Skin of body (tissue), 2 donors: ENCODE measurements around the gene DCXR. TPM values are rescaled to one million over a fixed set of nuclear protein-coding genes. Genes with fewer than 3 reads are reported as not detected.
"Not testable (repeated sequence)": the region's sequence is repeated elsewhere in the genome, so short reads cannot be mapped to it uniquely, and the experiment has no call there.

Experiments used
- DNase-seq: peaks from one replicate; lab custom pipeline; 2025; lab: John Stamatoyannopoulos, UW
- total RNA-seq: library from RNA; depleted of rRNA; stranded (reverse); fragments of >200 nt; gene quantifications from one replicate; pipeline ENCODE4 v1.2.3, GENCODE V29; 2014

The DCXR gene
- total RNA-seq, 1 donor from 2014 or later, result 33.4 TPM

DNA sequence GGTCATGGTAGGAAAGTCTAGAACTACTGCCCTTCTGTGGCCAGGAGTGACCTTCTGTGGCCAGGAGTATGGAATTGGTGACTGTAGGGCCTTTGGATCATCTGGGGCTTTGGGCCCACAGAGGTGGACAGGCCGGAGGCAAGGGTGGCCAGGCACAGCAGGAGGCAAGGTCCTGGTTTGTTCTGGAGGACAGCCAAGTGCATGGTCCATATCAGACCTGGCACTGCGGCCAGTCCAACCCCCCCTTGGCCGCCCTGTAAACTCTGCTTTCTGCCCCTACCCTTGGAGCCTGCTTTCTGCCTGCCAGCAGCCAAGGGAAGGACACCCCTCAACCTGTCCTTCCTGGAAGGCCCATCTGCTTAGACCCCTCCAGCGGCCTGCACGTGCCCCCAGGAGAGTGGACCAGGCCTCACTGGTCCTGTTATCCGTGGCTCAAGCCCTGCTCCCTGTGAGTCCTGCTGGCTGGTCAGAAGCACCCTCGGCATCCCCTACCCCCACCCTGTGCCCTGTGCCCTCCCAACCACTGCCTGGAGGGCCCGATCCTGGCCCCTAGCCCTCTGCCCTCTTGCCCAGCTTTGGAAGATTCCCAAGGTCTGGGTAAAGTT is 2.3 kb upstream of the DCXR start:
- no peak for DNase-seq

DNA sequence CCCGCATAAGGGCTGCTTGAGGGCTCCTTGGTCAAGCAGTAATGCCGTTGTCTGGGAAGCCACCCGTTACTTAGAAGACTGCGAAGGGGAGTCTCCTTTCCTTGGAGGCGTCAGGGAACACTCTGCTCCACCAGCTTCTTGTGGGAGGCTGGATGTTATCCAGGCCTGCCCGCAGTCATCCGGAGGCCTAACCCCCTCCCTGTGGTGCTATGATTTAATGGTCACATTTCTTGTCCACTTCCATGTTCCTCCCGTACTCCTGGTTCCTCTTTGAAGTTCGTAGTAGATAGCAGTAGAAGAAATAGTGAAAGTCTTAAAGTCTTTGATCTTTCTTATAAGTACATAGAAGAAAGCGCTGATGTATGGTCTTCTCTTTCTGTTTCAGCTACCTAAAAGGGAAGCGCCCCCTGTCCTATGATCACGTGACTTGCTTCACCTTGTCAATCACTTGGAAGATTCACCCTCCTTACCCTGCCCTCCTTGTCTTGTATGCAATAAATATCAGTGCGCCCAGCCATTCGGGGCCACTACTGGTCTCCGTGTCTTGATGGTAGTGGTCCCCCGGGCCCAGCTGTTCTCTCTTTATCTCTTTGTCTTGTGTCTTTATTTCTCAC is 1.4 kb upstream of the DCXR start:
- DNase-seq, result not testable (repeated sequence)

DNA sequence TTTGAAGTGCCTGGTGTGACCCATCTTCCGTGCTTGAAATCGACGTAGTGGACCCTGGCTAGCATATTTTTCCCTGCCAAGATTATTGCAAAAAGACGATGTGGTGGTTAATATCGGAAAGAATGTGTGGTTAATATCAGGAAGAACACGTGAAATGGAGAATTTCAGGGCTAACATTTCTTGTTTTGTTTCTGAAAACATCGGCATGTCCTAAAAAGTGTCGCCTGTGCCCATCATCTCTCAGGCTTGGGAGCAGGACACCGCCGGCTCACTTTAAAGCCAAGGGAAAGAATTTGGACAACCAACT is 345 bp upstream of the DCXR start:
- peak; percentile 69 for DNase-seq

DNA sequence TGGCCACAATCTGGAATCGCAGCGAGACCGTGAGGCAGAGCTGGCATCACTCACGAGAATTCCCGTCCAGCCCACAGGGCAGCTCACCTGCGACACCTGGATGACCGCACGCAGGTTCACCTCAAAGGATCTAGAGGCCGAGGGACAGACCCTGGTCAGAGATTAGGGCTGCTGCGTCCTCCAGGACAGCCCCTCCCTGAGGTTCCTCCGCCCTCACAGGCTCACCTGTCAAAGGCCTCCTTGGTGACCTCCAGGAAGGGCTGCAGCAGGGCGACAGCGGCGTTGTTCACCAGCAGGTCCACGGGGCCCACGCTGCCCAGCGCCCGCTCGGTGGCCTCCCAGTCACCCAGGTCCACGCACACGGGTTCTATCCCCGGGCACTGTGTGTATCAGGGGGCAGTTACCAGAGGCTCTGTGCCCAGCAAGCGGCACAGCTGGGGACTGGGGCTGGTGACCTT is 834 bp downstream of the DCXR start:
- DNase-seq, result no peak

DNA sequence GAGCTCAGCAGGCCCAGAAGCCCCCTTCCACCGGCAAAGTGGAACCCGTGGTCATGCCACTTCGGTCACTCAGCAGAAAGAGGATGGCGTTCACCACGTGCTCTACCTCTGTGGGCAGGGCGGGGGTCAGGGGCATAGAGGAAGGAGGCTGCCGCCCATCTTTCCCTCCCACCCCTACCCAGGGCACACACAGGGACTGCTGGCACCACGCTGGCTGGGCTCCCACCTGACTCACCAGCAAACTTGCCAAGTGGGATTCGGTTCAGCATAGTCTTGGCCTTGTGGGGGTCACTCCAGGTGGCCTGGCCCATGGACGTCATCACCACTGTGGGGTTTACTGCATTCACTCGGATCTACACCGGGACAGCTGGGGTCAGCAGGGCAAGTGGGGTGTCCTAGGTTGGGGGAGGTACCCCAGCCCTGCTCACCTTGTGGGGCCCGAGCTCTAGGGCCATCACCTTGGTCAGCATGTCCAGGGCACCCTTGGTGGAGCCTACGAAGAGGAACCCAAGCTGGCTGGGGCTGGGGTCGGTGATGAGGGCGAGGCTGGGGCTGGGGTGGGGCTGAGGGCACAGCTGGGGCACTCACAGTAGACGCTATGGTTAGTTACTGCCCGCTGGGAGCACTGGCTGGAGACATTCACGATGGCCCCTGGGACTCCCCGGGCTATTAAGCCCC is 1.4 kb downstream of the DCXR start:
- DNase-seq, result no peak

DNA sequence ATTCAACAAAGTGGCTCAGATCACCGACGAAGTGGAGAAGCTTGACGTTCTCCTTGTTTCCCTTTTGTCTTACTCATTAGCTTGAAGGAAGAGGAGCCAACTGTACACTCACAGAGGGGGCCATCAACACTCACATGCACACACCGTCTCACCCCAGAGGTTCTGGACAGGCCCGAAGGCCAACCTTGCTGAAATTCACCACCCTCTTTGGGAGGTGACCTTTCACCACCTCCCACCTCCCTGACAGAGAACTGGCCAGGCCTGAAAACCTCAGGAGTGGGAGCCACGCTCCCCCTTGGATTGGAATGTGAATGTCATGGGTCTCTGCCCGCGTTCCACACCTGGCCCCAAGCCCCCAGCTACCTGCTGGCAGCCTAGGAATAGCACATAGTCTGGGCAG is 2.0 kb downstream of the DCXR start:
- no peak for DNase-seq

DNA sequence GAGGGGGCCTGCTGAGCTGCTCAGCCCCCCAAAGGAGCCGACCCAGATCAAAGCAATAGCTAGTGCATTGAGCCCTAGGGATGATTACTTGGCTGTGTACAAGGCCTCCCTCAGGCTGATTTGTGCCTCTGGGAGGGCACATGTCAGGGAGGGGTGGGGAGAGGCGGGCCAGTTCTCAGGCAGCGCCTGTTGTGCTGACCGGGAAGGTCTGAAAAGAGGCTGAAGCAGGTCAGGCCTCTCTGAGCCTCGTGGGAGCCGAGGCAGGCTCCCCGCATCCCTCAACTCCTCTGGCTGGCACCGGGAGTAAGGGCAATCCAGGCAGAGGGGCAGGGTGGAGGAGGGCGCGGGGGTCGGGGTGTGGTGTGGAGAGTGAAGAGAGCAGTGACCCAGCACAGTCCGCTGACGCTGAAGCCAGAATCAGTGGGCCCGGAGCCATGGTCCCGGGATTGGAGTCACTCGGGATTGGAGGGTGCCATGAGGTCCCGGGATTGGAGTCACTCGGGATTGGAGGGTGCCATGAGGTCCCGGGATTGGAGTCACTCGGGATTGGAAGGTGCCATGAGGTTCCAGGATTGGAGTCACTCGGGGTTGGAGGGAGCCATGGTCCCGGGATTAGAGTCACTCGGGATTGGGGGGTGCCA is 3.0 kb downstream of the DCXR start:
- DNase-seq, result no peak

DNA sequence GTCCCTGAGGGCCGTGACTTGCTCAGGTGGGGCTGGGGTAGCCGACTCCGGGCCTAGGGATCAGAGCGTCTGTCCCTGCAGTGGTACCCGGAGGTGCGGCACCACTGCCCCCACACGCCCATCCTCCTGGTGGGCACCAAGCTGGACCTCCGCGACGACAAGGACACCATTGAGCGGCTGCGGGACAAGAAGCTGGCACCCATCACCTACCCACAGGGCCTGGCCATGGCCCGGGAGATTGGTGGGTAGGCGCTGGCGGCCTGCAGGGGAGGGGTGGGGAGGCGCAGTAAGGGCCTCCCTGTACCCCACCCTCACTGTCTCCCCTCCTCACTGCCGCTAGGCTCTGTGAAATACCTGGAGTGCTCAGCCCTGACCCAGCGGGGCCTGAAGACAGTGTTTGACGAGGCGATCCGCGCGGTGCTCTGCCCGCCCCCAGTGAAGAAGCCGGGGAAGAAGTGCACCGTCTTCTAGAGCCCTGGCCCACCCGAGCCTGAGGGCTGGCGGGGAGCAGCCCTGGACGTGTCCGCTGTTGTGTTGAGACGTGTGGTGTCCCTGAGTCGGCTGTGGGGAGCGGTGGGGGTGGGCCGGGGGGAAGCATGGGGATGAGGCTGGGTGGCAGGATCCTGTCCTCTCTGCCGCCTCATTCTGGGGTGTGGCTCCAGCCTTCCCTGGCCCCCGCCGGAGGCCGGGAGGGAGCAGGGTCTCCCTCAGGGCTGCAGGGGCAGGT is 4.0 kb downstream of the DCXR start:
- DNase-seq, result no peak

DNA sequence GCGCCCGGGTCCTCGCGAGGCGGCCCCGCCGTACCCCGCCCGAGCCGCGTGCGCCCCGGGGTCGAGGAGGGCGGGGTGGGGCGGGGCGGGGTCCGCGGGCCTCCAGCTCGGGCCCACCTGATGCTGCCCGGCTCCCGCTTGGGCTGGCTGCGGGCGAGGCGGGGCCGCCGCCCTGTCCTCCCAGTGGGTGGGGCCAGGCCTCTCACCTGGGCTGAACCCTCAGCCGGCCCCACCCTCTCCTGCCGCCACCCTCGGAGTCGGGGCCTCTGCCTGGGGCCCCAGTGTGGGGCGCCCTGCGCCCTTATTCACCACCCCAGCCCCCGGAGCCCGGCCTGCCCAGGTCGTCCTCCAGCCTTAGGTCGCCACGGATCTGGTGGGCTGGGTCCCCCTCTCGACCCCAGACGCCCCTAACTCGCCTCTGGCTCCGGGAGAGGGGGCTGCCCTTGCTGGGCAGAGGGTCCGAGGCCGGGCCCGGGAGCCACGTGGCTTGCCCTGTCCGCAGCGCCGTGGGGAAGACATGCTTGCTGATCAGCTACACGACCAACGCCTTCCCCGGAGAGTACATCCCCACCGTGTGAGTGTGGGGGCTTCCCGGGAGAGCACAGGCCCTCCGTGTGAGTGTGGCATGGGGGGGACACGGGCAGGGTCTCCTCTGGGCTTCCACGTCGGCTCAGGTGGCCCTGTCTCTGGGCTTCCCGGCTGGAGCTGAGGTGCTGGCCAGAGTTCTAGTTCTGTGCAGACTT is 5.4 kb downstream of the DCXR start:
- no peak for DNase-seq

DNA sequence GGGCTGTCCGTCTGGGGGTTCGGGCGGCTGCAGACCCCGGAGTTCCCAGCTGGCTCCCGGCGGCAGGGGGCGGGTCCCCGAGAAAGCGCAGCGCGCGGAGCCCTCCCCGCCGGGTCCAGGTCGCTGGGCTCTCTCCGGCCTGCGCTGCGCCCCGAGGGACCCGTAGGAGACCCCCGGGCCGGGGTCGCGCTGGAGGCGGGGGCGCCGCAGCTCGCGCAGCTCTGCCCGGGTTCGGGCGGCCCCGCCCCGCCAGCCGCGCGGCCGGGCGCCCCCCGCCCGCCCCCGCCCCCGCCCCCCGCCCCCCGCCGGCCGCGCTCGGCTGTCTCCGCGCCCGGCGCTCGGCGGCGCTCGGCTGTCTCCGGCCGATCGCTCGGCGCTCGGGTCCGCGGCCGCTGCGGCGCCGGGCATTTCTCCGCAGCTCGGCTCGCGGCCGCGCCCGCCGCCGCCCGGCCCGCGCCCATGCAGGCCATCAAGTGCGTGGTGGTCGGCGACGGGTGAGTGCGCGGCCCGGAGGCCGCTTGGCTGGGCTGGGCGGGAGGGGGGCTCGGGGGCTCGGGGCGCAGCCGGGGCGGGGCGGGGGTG is 6.1 kb downstream of the DCXR start, which contains the start of gene RAC3:
TSS of gene RAC3 (plus strand) at position 376 of the 582 bp plus-strand sequence. CDS start at position 460, 84 bp downstream.
- no peak for DNase-seq

DNA sequence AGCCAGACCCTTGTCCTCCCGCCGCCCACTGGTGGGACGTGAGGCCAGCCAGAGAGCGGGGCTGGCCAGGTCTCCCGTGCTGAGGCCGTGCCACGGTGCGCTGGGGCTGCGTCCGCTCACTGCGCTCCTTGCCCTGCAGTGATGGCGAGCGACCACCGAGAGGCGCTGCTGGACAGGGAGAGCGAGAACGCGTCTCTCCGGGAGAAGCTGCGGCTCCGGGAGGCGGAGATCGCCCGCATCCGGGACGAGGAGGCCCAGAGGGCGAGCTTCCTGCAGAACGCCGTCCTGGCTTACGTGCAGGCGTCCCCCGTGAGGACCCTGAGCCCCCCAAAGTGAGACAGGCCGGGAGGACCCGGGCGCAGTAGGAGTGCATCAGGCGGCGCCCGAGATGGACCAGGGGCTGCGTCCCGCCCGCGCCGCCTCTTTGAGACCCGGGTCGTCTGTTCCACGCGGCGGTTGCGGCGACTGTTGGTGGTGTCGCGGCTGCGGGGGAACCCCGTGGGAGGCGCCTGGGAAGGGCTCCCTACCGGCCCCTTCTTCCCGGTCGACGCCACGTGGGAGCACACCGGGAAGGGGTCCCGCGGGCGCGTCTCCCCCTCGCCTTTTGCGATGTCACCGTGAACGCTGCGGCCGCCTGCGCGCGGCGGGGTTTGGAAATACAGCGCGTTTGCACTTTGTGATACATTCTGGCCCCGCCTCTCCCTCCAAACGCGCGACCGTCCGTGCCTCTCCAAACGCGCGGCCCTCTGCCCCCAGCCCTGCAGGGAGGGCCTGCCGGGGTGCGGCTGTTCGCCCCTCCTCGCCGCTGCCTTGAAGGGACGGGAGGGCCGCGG is 6.8 kb downstream of the DCXR start:
- DNase-seq, result peak; percentile 77

DNA sequence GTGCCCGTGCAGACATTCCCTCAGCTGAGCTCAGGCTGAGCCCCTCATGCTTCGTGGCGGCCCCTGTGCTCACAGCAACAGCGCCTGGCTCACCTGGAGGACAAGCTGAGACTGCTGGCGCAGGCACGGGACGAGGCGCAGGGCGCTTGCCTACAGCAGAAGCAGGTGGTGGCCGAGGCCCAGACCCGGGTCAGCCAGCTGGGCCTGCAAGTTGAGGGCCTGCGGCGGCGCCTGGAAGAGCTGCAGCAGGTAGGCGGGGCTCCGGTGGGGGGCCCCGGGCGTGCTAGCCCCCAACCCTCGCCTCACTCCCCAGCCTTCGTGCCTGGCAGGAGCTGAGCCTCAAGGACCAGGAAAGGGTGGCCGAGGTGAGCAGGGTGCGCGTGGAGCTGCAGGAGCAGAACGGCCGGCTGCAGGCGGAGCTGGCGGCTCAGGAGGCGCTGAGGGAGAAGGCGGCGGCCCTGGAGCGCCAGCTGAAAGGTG is 7.5 kb downstream of the DCXR start:
- DNase-seq, result no peak

DNA sequence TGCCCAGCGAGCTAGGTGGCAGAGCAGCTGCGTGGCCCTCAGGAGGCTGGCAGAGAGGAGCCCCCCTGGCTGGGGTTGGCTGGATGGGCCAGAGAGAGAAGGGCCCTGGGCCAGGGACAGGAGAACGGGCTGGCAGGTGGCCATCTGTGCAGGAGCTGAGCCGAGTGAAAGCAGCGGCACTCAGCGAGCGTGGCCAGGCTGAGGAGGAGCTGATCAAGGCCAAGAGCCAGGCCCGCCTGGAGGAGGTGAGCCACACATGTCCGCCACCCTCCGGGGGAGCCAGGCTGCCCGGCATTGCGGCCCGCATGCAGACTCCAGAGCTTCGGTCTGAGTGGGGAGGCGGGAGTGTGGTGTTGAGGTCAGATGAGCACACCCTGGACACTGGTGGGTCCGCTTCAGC is 8.1 kb downstream of the DCXR start:
- DNase-seq, result no peak

DNA sequence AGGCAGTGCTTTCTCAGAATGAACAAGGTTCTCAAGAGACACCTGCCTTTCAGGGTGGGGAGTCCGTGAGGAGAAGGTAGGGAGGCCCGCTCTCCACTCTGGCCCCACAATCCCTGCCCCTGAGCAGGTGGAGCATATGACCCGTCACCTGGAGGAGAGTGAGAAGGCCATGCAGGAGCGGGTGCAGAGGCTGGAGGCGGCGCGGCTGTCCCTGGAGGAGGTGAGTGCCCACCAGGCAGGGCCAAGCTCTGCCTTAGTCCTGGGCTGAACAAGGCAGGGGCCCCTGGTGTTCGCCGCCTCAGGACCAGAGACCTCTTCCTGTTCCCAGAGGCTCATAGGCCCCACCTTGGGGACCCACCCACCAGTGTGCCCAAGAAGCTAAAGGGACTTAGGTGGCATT is 8.5 kb downstream of the DCXR start:
- no peak for DNase-seq

DNA sequence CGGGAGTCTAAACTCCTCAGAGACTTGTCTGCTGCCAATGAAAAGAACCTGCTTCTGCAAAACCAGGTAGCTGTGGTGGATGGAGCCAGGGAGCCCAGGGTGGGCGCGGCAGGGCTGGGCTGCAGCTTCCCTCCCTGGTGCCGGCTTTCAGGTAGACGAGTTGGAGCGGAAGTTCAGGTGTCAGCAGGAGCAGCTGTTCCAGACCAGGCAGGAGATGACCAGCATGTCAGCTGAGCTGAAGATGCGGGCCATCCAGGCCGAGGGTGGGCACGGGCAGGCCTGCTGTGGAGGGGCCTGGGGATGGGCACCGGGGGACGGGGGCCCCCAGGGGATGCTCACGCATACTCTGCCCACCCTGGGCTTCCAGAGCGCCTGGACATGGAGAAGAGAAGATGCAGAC is 9.3 kb downstream of the DCXR start:
- no peak for DNase-seq

DNA sequence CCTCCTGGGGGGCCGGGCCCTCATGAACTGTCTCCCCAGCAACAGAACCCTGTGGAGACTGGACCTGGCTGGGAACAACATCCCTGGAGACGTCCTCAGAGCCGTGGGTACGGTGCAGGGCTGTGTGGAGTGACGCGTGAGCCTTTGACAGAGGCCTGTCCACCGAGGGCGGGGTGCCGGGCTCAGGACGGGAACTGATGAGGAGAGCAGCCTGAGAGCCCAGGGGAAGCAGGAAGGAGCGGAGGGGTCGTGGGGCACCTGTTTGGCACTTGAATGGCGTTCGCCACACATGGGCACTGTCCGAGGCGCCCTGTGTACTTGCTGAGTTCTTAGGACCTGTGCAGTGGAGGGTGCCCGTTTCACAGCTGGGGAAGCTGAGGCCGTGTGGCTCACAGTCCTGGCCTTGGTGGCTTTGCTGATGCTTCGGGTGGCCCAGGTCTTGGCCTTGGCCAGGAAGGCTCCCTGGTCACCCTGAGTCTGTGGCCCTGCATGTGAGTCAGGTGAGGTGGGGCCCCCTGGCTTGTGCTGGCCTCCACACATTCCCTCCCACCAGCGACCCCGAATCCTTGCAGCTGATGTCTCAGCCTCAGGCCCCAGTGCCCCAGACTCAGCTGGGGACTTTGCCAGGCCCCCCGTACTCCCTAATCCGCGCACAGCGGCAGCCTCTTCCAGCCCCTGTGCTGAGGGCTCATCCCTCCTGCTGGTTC is 11.9 kb downstream of the DCXR start:
- no peak for DNase-seq

DNA sequence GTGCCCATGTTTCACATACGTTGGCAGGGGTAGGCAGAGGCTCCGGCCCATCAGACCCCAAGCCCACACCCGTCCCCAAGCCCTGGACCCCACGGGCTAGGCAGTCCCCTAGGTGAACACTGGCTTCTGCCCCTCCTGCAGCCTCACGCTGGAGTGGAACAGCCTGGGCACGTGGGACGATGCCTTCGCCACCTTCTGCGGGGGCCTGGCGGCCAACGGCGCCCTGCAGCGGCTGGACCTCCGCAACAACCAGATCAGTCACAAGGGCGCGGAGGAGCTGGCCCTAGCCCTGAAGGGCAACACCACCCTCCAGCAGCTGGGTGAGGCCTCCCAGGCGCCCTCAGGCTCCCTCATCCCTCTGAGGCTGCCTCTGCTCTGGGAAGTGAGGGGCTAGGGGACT is 12.6 kb downstream of the DCXR start:
- DNase-seq, result no peak

DNA sequence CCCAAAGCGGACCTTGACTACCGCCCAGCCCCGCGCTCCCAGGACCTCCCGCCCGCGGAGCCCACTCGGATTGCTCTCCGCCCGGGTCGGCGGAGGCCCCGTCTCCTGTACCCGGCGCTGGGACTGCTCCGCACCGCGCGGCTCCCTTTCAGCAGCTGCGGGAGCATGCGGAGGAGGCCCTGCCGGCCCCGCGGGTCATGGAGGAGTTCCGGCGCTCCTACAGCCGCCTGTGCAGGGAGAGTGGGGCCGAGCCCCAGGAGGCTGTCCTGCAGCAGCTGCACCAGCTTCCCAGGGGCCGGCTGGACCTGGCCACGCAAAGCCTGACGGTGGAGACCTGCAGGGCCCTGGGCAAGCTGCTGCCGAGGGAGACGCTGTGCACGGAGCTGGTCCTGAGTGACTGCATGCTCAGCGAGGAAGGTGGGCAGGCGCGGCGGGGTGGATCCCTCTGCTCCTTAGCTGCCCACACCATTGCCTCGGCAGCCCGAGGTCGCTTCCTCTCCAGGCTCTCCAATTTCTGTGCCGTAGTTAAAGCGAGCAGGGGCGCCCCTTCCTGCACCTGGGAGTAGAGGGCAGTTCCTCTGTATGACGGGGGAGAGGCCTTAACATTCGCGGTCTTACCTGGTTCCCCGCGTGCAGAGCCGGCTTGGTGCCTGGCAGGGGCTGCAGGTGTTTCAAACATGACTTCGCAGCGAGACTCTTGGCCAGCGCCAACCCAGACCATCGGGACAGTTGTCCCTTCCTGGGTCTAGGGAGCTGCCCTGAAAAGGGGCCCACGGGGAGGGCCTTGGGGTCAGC is 13.9 kb downstream of the DCXR start:
- DNase-seq, result no peak
